B cell (primary cell): ENCODE data around the gene CD93. TPM values are rescaled to one million over a fixed set of nuclear protein-coding genes. Genes with fewer than 3 reads are reported as not detected.

ENCODE experiments used
- ATAC-seq: fragments of 200-7000 bp; cut with Tn5 transposase; one replicate; pipeline ENCODE4 v1.10.0; 2021; ENCODE audit warnings: low read depth, mild to moderate bottlenecking, moderate number of reproducible peaks, moderate library complexity
- CTCF ChIA-PET: fragments of 350-600 bp; sonication (Branson Sonifier 250); formaldehyde crosslinking; loops from one replicate; lab custom pipeline; 2021; ENCODE audit warnings: antibody characterized with exemption, inconsistent platforms; lab: Charles Lee
- POLR2A ChIA-PET: fragments of 350-600 bp; sonication (Branson Sonifier 250); formaldehyde crosslinking; loops from one replicate; lab custom pipeline; 2021; ENCODE audit warnings: antibody characterized with exemption; lab: Charles Lee
- DNase-seq: peaks from one replicate; pipeline ENCODE4 v3.0.0; 2013
- H2AFZ ChIP-seq: 2 replicates; pipeline ENCODE4 v1.6.1; 2012; ENCODE audit warnings: mild to moderate bottlenecking, low read depth, low read length; ENCODE audit not compliant: insufficient read depth, poor library complexity, severe bottlenecking
- H3K27ac ChIP-seq, 2 donors: 1 replicate in 1 of 2; 2 replicates in 1 of 2; pipeline ENCODE4 v1.5.1; 2012 to 2013; ENCODE audit warnings: low read length in 2 of 2, mild to moderate bottlenecking in 2 of 2, moderate library complexity in 1 of 2
- H3K27me3 ChIP-seq, 4 experiments: fragments of 200-600 bp in 1 of 4; sonication (generic) in 1 of 4; replicated peaks in 1 of 4; 1 replicate in 2 of 4; 2 replicates in 2 of 4; pipeline versions ENCODE4 v1.6.1 to v1.7.0; 2013 to 2016; ENCODE audit warnings: low read length in 3 of 4, mild to moderate bottlenecking in 2 of 4, mixed read lengths in 1 of 4, moderate library complexity in 1 of 4; ENCODE audit not compliant: insufficient read depth in 4 of 4, control insufficient read depth in 3 of 4; ENCODE audit errors: control extremely low read depth in 1 of 4
- H3K36me3 ChIP-seq, 2 experiments: replicated peaks in 1 of 2; 1 replicate in 1 of 2; 2 replicates in 1 of 2; pipeline versions ENCODE4 v1.6.1 to v1.7.1; 2013; ENCODE audit warnings: low read length in 1 of 2; ENCODE audit not compliant: insufficient read depth in 2 of 2, control insufficient read depth in 1 of 2; ENCODE audit errors: control extremely low read depth in 1 of 2, extremely low read depth in 1 of 2
- H3K4me1 ChIP-seq, 2 donors: fragments of 200-600 bp in 1 of 2; sonication (generic) in 1 of 2; 1 replicate in 1 of 2; 2 replicates in 1 of 2; pipeline versions ENCODE4 v1.5.1 to v1.6.1; 2013 to 2017; ENCODE audit warnings: low read length in 2 of 2; ENCODE audit not compliant: control insufficient read depth in 2 of 2, insufficient read depth in 2 of 2
- H3K4me2 ChIP-seq: replicated peaks from 2 replicates; pipeline ENCODE3; 2012; ENCODE audit warnings: mild to moderate bottlenecking, low read depth, low read length; ENCODE audit not compliant: poor library complexity, severe bottlenecking
- H3K4me3 ChIP-seq, 5 experiments: fragments of 200-600 bp in 1 of 5; sonication (generic) in 1 of 5; 1 replicate in 3 of 5; 2 replicates in 2 of 5; pipeline versions ENCODE4 v1.5.1 to v1.7.0; 2011 to 2016; ENCODE audit warnings: low read length in 4 of 5, mild to moderate bottlenecking in 4 of 5, low read depth in 2 of 5, control low read depth in 1 of 5, moderate library complexity in 1 of 5; ENCODE audit not compliant: insufficient read depth in 1 of 5; ENCODE audit errors: control extremely low read depth in 1 of 5, extremely low read depth in 1 of 5
- H3K79me2 ChIP-seq: fragments of 200-600 bp; sonication (generic); one replicate; pipeline ENCODE4 v1.6.0; 2016; ENCODE audit warnings: low read length; ENCODE audit not compliant: control insufficient read depth, insufficient read depth
- H3K9ac ChIP-seq: fragments of 200-600 bp; sonication (generic); 2 replicates; pipeline ENCODE4 v1.6.1; 2017; ENCODE audit warnings: mild to moderate bottlenecking, low read length, moderate library complexity
- H3K9me3 ChIP-seq, 3 donors: one replicate each; pipeline versions ENCODE4 v1.6.1 to v1.7.1; 2013; ENCODE audit warnings: low read length in 2 of 3; ENCODE audit not compliant: control insufficient read depth in 2 of 3, insufficient read depth in 1 of 3; ENCODE audit errors: control extremely low read depth in 1 of 3
- H4K20me1 ChIP-seq: 2 replicates; pipeline ENCODE4 v1.6.0; 2012; ENCODE audit warnings: mild to moderate bottlenecking, low read length; ENCODE audit not compliant: insufficient read depth, control insufficient read depth, poor library complexity, severe bottlenecking
- H3K27ac Mint-ChIP-seq: one replicate; pipeline ENCODE4 v1.8.0; 2021; ENCODE audit warnings: mixed read lengths
- H3K27me3 Mint-ChIP-seq: one replicate; pipeline ENCODE4 v1.8.0; 2021; ENCODE audit warnings: mixed read lengths
- H3K4me1 Mint-ChIP-seq: one replicate; pipeline ENCODE4 v1.8.0; 2021; ENCODE audit warnings: mixed read lengths
- H3K4me3 Mint-ChIP-seq: one replicate; pipeline ENCODE4 v1.8.0; 2021; ENCODE audit warnings: mixed read lengths
- H3K9me3 Mint-ChIP-seq: one replicate; pipeline ENCODE4 v1.8.0; 2022; ENCODE audit warnings: mixed read lengths; ENCODE audit not compliant: insufficient read depth
- CTCF ChIP-seq: fragments of 200-600 bp; IDR thresholded peaks from one replicate; pipeline ENCODE4 v1.8.0; 2022; ENCODE audit warnings: antibody characterized with exemption, mild to moderate bottlenecking
- EZH2 ChIP-seq: IDR thresholded peaks from 2 replicates; pipeline ENCODE4 v1.6.1; 2012; ENCODE audit warnings: borderline replicate concordance, low read depth, mild to moderate bottlenecking, moderate library complexity, low read length; ENCODE audit not compliant: insufficient read depth, poor library complexity, severe bottlenecking
- WGBS: methylation state at CpG from one replicate; pipeline ENCODE4 v1.1.5; 2013; ENCODE audit warnings: missing lambda C conversion rate; ENCODE audit not compliant: insufficient coverage; 5-methylcytosine and 5-hydroxymethylcytosine counted together
- intact Hi-C: fragments of 100-400 bp; cut with micrococcal nuclease; formaldehyde crosslinking; loops from one replicate; pipeline ENCODE4 v1.10.0; 2022
- polyA plus RNA-seq: library from polyadenylated mRNA; depleted of rRNA; stranded (reverse); fragments of >200 nt; gene quantifications from 2 replicates; pipeline ENCODE4 v1.2.3, GENCODE V29; 2012
- total RNA-seq, 2 donors: library from RNA; stranded (reverse); fragments of 120-200 nt in 1 of 2; gene quantifications; 1 replicate in 1 of 2; 2 replicates in 1 of 2; pipeline versions ENCODE4 v1.2.3 to v1.2.4, GENCODE V29; 2013 to 2022

CD93 gene
- total and polyA plus RNA-seq, 2 donors (not counting 1 experiment from before 2014, with no cell fraction given) = 0.12 to 0.51 TPM

GRCh38 chr20:23096097-23096496 lies 10.0 kb upstream of the CD93 start:
- ChIA-PET POLR2A (no interaction called here), CTCF (no interaction called here)
- H3K36me3 ChIP-seq = no peaks in the 10 kb centered on the region
- DNase-seq (no peak), ATAC-seq (no peak)
- no peaks in the 10 kb centered on the region for H3K79me2 ChIP-seq
- no peaks in the 10 kb centered on the region for H3K27me3 ChIP-seq
- no peak overlapping the region for H2AFZ ChIP-seq
- Mint-ChIP-seq H3K4me1 (no peaks in the 10 kb centered on the region), H3K27ac (no peak overlapping the region), H3K9me3 (no peaks in the 10 kb centered on the region), H3K27me3 (no peaks in the 10 kb centered on the region), H3K4me3 (no peak overlapping the region)
- WGBS = 100% methylated on average over 2 of the region's 3 CpGs
- H3K9ac ChIP-seq = no peak overlapping the region
- intact Hi-C loops = no loop called here
- H3K4me1 ChIP-seq = no peaks in the 10 kb centered on the region
- no peak overlapping the region for H3K4me2 ChIP-seq
- H3K27ac ChIP-seq = no peak overlapping the region
- no peak overlapping the region for H3K4me3 ChIP-seq
- H3K9me3 ChIP-seq = no peaks in the 10 kb centered on the region
- TF ChIP-seq CTCF (no peak), EZH2 (no peak)
- no peaks in the 10 kb centered on the region for H4K20me1 ChIP-seq

- Mint-ChIP-seq H3K27ac (no peak overlapping the region), H3K4me1 (no peaks in the 10 kb centered on the region), H3K27me3 (no peaks in the 10 kb centered on the region), H3K9me3 (no peaks in the 10 kb centered on the region), H3K4me3 (no peak overlapping the region)
- no peak for ATAC-seq
- no peak for DNase-seq
- H3K9ac ChIP-seq = no peak overlapping the region
- H3K36me3 ChIP-seq = no peaks in the 10 kb centered on the region
- H4K20me1 ChIP-seq = no peaks in the 10 kb centered on the region
- H3K4me2 ChIP-seq = no peak overlapping the region
- H3K4me3 ChIP-seq = no peak overlapping the region
- H3K4me1 ChIP-seq = no peaks in the 10 kb centered on the region
- intact Hi-C loops = no loop called here
- CTCF ChIA-PET = no interaction called here
- H3K27ac ChIP-seq = no peak overlapping the region
- no peak overlapping the region for H2AFZ ChIP-seq
- TF ChIP-seq CTCF = no peak
- TF ChIP-seq EZH2 = no peak
- POLR2A ChIA-PET = no interaction called here
- WGBS = 71% methylated on average over 3 of the region's 3 CpGs
- no peaks in the 10 kb centered on the region for H3K9me3 ChIP-seq
- no peaks in the 10 kb centered on the region for H3K79me2 ChIP-seq
- no peaks in the 10 kb centered on the region for H3K27me3 ChIP-seq
Measured at GRCh38 chr20:23095499-23095898, 9.4 kb upstream of the CD93 start.
